ENCODE data around the gene CACNA1E.

The CACNA1E gene

GRCh38 chr1:181718034-181718433 lies 234.7 kb downstream of the CACNA1E start:
- DNase-seq, result no peak

GRCh38 chr1:181726320-181727012 lies 243.1 kb downstream of the CACNA1E start:
- no peak for DNase-seq

GRCh38 chr1:181730606-181731005 lies 247.3 kb downstream of the CACNA1E start:
- no peak for DNase-seq

DNA sequence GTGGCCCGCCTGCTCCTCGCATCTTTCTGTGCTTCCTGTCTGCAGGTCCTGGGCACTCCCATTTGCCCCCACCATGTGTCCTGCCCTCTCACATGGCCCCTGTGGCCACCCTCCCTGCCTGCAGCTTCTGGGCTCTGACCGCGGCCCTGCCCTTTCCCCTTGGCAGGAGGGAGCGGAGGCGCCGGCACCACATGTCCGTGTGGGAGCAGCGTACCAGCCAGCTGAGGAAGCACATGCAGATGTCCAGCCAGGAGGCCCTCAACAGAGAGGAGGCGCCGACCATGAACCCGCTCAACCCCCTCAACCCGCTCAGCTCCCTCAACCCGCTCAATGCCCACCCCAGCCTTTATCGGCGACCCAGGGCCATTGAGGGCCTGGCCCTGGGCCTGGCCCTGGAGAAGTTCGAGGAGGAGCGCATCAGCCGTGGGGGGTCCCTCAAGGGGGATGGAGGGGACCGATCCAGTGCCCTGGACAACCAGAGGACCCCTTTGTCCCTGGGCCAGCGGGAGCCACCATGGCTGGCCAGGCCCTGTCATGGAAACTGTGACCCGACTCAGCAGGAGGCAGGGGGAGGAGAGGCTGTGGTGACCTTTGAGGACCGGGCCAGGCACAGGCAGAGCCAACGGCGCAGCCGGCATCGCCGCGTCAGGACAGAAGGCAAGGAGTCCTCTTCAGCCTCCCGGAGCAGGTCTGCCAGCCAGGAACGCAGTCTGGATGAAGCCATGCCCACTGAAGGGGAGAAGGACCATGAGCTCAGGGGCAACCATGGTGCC lies 249.1 kb downstream of the CACNA1E start:
- no peak for DNase-seq

GRCh38 chr1:181733486-181733885 lies 250.2 kb downstream of the CACNA1E start:
- DNase-seq, result no peak

DNA sequence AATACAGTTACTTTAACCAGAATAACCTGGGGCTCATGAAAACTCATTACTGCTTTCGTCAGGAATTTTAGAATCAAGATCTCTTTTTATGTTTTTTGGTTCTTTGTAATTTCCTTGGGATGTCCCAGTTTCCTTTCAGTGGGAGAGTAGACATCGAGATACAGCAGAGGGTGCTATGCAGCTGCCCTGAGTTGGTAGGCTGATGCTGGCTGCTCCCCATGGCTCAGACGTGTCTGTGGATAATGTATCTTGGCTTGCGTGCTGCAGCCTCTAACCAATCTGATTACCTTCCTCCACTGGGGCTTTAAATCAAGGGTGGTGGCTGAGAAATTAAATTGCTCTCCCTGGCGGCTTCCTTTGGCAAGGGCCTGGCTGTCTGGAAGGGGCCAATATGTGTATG lies 253.7 kb downstream of the CACNA1E start:
- DNase-seq, result no peak

DNA sequence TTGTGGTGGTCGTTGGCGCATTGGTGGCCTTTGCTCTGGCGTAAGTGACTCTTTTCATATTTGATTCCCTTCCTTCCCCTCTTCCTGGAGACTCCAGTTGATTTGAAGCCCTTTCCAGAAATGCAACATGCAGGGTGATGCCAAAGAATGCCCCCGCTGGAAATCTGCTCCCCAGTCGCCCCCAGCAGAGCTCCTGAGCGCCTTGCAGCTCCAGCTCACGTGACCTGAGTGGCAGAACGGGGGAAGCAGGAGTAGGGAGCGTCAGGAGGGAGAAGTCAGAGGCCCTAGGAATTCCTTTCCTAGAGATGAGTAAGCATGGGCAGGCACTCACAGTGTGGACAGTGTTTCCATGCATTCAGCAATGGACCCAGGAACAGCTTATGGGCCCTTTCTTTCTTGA lies 255.9 kb downstream of the CACNA1E start:
- no peak for DNase-seq

- DNase-seq, result no peak
Measured at GRCh38 chr1:181742426-181742825, 259.1 kb downstream of the CACNA1E start.

GRCh38 chr1:181743878-181744312 lies 260.6 kb downstream of the CACNA1E start:
- no peak for DNase-seq

- no peak for DNase-seq
Measured at GRCh38 chr1:181746224-181746623, 262.9 kb downstream of the CACNA1E start.

DNA sequence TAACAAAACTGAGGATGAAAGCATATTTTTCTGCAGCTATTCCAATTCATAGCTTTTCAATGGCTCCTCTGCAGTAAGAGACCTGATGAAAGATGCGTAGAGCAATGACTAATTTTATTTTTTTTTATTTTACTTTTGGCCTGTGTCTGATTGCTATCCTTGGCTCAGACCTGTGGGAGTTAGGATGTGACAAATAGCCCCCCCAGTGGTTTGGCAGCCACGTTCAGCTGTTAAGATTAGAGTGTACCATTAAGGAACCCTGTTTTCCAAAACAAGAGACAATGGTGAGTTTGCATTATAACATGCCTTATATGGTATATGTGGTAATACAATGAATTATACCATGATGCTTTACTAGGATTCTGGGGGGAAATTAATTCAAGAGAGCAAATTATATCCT lies 264.7 kb downstream of the CACNA1E start:
- no peak for DNase-seq

- no peak for DNase-seq
Measured at GRCh38 chr1:181754103-181754502, 270.8 kb downstream of the CACNA1E start.

DNA sequence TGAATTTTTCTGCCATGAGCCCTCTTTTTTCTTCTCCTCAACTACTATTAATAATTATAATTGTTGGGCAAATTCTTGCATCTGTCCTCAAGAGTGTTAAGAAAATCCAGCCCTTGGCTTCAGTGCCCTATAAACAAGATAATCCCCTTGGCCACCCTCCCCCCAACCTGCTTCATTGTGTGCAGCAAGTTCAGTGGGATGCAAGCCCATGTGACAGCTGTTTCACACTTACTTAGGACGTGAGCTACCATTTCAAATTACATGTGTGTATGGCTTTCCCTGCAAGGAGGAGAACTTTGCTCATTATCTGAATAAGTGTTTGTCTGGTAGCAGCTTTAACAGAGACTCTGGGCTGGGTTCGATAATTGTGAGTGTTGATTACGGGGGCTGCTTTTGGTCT lies 276.2 kb downstream of the CACNA1E start:
- DNase-seq, result no peak

DNA sequence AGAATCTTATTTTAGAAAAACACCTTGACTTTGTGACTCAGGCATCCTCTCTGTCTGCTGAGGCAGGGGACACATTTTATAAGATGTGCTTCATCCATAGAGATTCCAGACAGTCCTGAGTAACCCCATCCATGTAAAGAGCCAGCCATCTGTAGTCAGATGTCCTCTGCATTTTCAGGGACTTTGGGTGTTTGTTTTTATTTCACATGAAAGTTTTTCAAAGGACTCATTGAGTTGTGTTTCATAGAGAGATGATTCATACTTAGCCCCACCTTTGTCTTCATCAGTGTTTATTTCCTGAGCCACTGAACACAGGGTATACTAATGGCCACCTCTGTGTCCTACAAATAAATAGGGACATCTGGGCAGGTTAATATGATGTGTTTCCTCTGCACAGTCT lies 280.4 kb downstream of the CACNA1E start:
- no peak for DNase-seq

DNA sequence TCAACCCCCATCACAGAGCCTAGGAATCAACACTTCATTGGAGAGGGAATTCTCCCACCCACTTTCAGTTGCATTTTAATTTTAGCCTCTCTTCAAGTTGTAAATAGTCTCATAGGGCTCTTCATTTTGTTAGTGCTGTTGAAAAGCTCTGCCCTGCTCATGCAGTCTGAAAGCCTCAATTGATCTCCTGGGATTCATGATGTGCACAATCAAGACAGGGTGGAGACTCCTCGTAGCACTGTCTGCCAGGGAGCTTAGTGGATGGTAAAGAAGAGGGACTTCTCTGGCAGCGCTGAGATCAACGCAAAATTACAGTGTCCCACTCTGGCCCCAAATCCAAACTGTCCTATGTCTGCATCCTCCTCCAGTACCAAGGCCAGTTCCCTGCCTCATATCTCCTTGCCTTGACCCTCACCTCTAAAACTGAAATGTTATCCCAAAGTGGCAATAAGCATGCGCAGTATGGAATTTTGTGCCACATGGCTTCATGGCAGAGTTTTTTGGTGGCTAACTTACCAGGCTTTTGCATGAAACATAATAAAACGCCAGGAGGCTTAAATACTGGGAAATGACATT lies 282.2 kb downstream of the CACNA1E start:
- no peak for DNase-seq

DNA sequence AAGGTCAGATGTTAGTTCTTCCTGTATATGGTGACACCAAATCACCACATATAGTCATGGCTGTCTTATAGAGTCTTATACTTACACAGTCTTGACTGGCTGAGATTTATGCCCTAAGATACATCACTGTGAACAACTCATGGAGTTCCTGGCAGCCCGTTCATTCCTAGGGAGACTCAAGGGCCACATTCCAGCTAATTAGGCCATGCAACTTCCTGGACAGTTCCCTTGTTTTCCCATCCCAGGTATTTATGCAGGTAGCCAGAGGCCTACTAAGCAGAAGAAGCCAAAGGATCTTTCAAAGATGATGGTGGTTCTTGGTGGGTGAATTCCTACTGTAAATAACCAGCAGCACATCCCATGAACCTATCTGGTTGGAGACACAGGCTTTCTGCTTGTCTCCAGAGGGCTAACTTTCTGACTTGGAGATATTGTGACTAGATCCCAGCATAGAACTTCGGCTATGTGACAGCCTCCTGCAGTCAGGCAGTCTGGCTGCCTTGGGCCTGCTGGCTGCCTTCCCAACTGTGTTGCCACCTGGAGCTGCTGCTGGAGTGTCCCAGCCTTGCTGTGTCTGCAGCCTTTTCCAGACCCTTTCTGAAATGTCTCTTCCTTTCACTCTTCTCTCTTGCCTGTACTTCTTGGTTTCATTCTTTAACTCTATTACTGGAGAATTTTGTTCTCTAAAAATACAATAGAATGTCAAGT lies 283.8 kb downstream of the CACNA1E start:
- no peak for DNase-seq

- no peak for DNase-seq
Measured at GRCh38 chr1:181768211-181768929, 285.1 kb downstream of the CACNA1E start.

GRCh38 chr1:181768930-181769280 lies 285.6 kb downstream of the CACNA1E start:
- DNase-seq, result no peak

DNA sequence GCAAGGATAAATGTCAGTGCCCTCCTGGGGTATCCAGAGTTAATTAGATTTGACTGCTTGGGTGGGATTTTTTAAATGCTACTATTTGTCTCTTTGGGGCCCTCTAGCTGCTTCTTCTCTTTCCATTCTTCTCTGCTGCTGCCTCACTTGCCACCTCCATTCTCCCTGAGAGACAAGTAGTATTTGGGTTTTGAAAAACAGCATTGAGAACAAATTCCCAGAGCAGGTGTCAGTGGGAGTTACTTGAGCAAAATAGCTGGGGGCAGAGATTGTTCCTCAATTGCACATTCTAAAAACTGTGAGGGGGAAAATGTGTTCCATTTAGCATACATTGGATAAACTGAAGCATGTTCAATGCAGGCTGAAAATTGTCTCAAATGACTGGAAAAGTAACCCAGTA lies 286.5 kb downstream of the CACNA1E start:
- no peak for DNase-seq

DNA sequence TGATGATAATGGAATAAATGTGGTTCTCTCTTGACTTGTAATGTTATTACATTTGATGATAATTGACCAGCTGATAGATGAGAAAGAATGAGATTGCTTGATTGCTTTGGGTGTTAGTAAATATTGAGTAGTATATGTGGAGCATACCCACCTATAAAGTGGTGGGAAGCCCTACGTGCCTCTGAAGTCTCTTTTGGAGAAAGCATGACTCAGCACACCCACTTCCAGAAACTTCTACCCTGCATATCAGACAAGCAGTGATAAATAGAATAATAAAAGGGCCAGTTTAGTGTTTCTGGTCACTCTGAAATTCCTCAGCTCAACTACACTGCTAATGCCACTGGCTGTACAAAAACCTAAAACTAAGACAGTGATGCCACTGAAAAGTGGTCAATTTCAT lies 289.4 kb downstream of the CACNA1E start:
- no peak for DNase-seq

DNA sequence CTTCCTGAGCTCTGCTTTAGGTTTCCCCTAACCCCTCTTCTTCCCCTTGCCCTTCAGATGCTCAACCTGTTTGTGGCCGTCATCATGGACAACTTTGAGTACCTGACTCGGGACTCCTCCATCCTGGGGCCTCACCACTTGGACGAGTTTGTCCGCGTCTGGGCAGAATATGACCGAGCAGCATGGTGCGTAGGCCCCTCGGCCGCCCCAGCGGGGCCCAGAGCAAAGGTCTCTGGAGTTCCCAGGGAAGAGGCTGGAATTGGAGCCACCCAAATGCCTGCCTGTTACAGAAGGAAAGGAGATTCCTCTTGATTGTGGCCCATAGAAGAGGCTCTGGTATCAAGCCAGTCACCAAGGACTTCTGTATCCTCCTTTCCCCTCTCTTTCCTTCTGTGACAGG lies 292.7 kb downstream of the CACNA1E start:
- no peak for DNase-seq

- DNase-seq, result no peak
Measured at GRCh38 chr1:181777286-181777685, 294.0 kb downstream of the CACNA1E start.

DNA sequence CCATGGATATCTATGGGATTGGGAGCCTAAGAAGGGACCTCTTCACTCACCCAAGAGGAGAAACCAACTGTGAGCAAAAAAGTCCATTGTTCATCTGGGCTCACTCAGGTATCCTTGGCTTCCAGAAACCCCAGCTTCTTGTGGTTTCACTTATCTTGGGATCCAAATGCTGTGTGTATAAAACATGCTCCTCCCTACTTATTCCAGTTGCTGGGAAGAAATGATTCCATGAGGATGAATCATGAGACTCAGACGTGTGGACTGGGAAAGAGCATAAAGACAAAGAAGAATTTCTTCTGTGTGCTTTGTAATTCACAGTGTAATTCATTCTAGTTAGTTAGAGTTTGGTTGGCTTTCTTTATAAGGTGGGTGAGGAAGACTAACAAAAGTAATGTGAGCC lies 294.5 kb downstream of the CACNA1E start:
- DNase-seq, result no peak

Measured in GDM1 (cell line).